ENCODE data around the gene BPIFB4.

- TF ChIP-seq RB1 (IDR thresholded peaks at IDR 0.05; ENCODE audit: low read depth) (no peak), CTCF (IDR thresholded peaks at IDR 0.05 in 2 of 3, conservative IDR thresholded peaks at IDR 0.05 in 1 of 3; ENCODE audit: insufficient read depth in 2 of 3, low read depth in 1 of 3, low read length in 3 of 3) (no peak), SMARCC2 (IDR thresholded peaks at IDR 0.05; ENCODE audit: low read depth) (no peak), ZBTB40 (IDR thresholded peaks at IDR 0.05) (no peak), ZBTB40 (CRISPR knock-in tag; IDR thresholded peaks at IDR 0.05) (no peak), HCFC1 (IDR thresholded peaks at IDR 0.05; ENCODE audit: low read depth, low read length) (no peak), ELK1 (CRISPR knock-in tag; IDR thresholded peaks at IDR 0.05) (no peak), TCF7L2 (IDR thresholded peaks at IDR 0.05; ENCODE audit: low read depth, low read length) (no peak), JUN (IDR thresholded peaks at IDR 0.05; ENCODE audit: borderline replicate concordance, low read depth, low read length) (no peak), JUN (CRISPR knock-in tag; IDR thresholded peaks at IDR 0.05; ENCODE audit: borderline replicate concordance) (no peak), MTA2 (IDR thresholded peaks at IDR 0.05; ENCODE audit: low read depth) (no peak), HDAC2 (IDR thresholded peaks at IDR 0.05) (no peak)
Measured at GRCh38 chr20:33075281-33075680, 4.2 kb upstream of the BPIFB4 start.

Data from K562 (cell line).